HTERT RPE-1 (cell line): ENCODE measurements around the gene SAFB2.

Experiments
- in situ Hi-C: fragments of 300-500 bp; cut with MboI; formaldehyde crosslinking; loops from 4 replicates; pipeline ENCODE4 v1.14.3; 2020; ENCODE audit warnings: low sequenced_read_pairs

Gene SAFB2

GRCh38 chr19:5635427-5635826 is 12.9 kb upstream of the SAFB2 start:
- in situ Hi-C loops = no loop called here

DNA sequence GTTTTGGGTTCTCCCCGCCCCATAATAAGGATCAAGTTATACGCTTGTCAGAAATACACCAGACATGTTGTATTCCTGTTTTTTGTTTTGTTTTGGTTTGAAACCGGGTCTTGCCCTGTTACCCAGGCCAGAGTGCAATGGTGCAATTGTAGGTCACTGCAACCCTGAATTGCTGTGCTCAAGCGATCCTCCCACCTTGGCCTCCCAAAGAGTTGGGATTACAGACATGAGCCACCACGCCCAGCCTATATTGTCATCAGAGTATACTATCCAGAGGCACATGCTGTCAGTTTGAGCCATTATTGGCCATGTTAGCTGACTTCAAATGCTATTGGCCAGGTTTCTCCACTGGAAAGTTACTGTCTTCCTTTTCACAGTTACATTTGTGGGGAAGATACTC is 10.1 kb upstream of the SAFB2 start:
- in situ Hi-C loops = no loop called here

GRCh38 chr19:5632241-5632612 is 9.7 kb upstream of the SAFB2 start:
- in situ Hi-C loops = no loop called here

- in situ Hi-C loops = no loop called here
Observed at GRCh38 chr19:5631567-5632240, 9.1 kb upstream of the SAFB2 start.

- in situ Hi-C loops = no loop called here
Observed at GRCh38 chr19:5628919-5629481, 6.4 kb upstream of the SAFB2 start.

GRCh38 chr19:5628461-5628860 is 5.9 kb upstream of the SAFB2 start:
- in situ Hi-C loops = no loop called here

DNA sequence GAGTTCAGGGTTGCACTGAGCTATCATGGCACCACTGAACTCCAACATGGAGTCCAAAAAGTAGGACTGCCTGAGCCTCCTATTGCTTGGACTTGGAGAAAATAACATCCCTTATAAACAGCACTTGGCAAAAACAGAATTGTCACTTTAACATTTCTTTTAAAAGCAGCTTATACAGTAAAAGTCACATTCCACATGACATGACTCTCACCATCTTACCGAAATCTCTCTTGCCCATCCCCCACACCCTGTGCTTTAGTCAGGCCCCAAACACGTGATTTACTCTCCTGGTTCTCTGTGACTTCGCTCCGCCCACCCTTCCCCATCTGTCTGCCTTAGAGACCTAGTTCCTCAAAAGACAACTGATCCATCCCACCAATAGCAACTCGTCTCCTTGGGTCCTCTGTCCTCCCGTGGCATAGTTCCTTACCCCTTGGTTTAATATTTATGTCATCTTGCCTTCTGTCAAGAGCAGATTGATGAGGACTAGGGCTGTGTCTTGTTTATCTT is 4.9 kb upstream of the SAFB2 start:
- in situ Hi-C loops = no loop called here

GRCh38 chr19:5625641-5626040 is 3.1 kb upstream of the SAFB2 start:
- in situ Hi-C loops = no loop called here

DNA sequence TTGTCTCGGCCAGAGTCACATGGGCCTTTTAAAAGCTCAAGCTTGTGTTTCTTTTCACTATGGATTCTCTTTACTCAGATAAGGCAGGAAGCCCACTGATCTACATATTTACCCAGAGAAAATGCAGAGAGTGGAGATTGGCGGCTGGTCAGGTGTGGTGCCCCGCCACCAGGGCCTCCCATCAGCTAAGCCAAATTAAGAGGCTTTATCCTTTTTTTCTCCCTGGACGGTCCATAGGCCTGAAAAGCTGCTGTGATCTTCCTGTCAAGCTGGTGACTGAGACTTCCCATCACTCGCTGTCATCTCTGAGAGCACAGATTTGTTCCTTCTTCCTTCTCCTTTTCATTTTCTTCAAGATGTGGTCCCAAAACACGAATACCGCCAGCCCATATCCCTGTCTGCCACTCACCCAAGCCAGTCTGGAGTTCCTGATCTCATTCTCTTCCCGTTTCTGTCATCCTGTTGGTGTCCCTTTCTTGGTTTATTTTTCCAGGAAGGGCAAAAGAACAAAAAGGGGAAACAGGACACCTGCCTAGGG is 2.2 kb upstream of the SAFB2 start:
- in situ Hi-C loops = no loop called here

DNA sequence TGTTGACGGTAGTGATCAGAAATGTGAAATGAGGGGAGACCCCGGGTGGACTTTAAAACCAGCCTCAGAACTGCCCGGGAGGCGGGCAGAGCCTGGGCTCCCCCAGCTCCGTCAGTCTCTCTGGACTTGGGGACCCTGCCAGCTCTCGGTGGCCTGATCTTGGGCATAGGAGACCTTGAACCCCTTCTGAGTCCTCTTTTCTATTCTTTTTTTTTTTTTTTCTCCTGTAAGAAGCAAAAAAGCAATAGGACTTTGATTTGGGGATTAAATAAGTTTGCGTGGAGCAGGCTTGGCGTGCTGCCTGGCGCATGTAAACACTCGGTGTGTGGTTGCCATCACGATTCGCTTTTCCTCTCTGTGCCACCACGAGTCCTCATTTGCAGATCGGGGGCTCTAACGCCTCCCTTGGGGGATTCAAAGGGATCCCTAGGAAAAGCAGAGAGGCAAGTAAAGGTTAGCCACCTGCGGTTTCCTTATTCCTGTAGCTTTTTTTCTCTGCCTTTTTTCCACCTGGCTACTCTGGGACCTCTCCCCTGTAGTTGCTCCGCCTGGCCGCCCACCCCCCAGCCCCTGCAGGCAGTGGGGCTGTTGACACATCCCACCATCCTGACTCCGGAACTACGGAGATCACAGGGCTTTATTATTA is 1.6 kb upstream of the SAFB2 start:
- in situ Hi-C loops = no loop called here

DNA sequence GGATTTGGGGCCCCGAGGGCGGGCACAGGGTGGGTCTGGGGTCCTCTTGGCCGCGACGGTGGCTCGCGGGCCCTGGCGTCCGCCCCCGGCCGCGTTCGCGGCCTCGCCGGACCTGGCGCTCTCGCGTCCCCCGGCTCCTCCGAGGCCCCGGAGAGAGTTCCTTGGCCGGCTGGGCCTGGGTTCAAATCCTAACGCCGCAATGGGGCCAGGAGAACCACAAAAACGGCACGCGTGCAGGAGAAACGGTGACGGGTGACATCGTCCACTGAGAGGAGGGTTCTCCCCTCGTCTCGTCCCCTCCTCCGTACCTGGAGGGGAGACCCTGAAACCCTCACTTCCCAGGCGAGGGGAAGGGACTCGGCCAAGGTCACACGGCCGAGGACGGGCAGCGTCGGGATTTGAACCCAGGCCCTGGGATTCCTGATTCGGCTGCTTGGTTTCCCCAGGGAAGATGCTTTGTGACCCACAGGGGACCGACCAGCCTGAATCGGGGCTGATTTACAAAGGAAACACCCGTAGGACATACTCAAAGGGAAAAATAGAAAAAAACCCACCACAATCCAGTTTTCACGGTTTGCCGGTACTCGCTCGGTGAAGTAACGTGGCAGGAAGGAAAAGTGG is 931 bp upstream of the SAFB2 start:
- in situ Hi-C loops = no loop called here

- in situ Hi-C loops = no loop called here
Observed at GRCh38 chr19:5621945-5622464, 571 bp downstream of the SAFB2 start.

DNA sequence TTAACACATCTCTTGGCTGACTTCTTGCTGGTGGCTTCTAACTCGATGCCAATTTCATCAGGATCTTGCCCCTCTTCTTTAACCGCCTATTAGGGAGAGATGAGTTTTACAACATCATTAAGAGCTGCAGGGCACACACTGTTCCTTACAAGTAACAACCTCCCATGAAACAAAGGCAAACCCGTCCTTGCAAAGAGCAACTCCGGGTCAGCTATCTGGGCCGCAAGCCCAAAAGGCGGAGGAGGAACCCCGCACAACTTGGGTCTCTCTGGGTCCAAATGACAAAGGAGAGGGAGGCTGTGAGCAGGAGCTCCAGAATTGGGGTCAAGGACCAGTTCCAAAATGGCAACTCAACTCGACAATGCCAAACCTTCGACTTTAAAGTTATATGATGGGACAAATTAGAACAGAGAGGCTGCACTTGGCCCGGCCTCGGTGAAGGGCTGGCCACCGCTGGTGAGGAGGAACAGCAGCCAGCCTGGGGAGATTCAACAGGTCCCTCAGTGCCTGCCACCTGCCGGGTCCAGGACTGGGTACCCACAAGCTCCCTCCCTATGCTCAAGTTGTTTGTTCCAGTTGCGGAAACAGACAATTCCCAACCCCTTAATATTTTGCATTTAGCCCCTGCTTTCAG is 1.1 kb downstream of the SAFB2 start:
- in situ Hi-C loops = no loop called here

- in situ Hi-C loops = no loop called here
Observed at GRCh38 chr19:5619946-5620345, 2.6 kb downstream of the SAFB2 start.

GRCh38 chr19:5618591-5618990 is 4.0 kb downstream of the SAFB2 start:
- in situ Hi-C loops = no loop called here

GRCh38 chr19:5617080-5617479 is 5.5 kb downstream of the SAFB2 start:
- in situ Hi-C loops = no loop called here

- in situ Hi-C loops = no loop called here
Observed at GRCh38 chr19:5615756-5616327, 6.7 kb downstream of the SAFB2 start.

DNA sequence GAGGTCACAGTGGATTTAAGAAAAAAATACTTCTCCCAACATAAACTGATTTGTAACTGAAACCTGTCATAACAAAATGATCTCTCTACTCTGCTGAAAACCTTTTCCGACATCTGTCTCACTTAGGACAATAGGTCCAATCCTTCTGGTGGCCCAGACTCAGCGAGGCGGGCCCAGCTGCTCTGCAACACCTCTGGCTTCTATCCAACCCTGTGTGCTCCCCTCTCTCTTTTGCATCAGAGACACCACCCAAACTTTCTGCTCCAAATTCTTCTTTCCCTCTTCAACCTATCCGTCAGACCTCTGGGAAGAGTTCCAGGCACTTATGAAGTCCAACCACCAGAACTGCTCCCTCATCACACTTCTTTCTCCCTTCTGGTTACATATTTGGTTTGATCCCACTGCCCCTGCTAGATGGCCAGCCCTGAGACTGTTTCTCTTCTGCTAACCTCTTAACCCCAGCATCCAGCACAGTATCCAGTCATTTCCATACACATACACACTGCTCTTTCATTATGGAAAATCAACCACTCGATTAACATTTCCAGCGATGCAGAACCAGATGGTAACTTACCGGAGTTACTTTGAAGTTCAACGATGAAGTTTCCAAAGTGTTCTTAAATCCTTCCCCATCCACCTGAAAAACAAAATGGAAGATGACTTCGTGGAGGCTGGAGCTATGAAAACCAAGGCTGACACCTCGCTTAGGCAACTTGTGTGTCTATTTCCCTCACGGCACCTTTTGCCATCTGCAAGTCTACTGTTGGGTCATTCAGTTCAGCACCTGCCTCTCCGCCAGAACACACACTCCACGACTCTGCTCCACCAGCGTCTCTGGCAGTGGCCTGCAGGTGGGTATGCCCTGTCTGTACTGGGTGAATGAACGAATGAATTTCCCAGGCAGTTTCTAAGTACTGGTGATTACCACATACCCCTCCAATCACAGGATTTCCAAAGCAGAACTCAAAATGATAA is 9.4 kb downstream of the SAFB2 start:
- in situ Hi-C loops = no loop called here

DNA sequence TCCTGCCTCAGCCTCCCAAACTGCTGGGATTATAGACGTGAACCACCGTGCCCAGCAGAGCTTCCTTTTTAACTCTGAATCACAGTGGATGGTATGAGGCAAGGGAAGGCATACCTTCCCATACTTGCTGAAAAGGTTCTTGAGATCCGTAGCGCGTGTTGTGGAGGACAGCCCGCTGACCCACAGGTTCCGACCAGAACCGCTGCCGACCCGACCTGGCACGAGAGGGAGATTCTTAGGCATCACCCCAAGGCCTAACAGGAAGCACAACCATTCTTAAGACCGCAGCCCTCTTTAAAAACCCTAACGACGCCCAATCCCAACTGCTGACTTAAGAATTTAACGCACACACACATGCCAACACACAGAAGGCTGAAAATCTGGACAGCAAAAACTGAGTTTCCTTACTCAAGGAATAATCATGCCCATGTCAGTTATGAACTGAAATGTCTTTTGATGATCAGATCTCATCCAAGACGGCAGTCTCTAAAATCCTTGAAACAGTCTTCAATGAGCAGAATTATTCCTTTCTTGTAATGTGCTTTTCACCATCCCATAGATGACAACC is 12.6 kb downstream of the SAFB2 start:
- in situ Hi-C loops = no loop called here
